Measurements from ENCODE around the gene JAGN1. TPM values are rescaled to one million over a fixed set of nuclear protein-coding genes. Genes with fewer than 3 reads are reported as not detected.
"Not testable (repeated sequence)": the region's sequence is repeated elsewhere in the genome, so short reads cannot be mapped to it uniquely, and the experiment has no call there.

The JAGN1 gene
- total RNA-seq, 2 donors from 2014 or later, result 15.4 to 17.8 TPM

DNA sequence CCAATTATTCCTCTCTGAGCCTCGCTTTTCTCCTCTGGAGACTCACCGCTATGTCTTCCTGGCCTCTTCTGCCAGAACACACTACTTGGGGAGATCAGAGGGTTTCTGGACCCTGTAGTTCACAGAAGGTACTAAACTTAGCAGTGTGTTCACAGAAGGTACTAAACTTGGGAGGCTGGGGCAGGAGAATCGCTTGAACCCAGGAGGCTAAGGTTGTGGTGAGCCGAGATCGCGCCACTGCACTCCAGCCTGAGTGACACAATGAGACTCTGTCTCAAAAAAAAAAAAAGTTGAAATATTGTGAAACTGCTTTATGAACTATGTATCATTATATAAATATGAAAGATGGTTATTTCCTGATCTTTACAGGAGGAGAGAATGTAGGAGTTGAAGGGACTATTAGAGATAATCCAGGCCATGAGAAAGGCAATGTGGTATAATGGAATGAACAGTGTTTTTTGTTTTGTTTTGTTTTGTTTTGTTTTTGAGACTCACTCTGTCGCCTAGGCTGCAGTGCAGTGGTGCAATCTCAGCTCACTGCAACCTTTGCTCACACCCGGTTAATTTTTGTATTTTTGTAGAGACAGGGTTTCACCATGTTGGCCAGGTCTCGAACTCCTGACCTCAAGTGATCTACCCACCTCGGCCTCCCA, 6.5 kb downstream of the JAGN1 start:
- H3K27me3 Mint-ChIP-seq; H3K4me3 Mint-ChIP-seq; H3K9me3 ChIP-seq (ENCODE audit: control insufficient read depth, low read length, poor library complexity, severe bottlenecking); DNase-seq; H3K36me3 Mint-ChIP-seq (ENCODE audit: low read depth); ATAC-seq: not testable (repeated sequence)
- Mint-ChIP-seq H3K4me1 (peaks cover 44% of the 10 kb centered on the region), H3K27ac (peak overlapping the region; percentile 14)

DNA sequence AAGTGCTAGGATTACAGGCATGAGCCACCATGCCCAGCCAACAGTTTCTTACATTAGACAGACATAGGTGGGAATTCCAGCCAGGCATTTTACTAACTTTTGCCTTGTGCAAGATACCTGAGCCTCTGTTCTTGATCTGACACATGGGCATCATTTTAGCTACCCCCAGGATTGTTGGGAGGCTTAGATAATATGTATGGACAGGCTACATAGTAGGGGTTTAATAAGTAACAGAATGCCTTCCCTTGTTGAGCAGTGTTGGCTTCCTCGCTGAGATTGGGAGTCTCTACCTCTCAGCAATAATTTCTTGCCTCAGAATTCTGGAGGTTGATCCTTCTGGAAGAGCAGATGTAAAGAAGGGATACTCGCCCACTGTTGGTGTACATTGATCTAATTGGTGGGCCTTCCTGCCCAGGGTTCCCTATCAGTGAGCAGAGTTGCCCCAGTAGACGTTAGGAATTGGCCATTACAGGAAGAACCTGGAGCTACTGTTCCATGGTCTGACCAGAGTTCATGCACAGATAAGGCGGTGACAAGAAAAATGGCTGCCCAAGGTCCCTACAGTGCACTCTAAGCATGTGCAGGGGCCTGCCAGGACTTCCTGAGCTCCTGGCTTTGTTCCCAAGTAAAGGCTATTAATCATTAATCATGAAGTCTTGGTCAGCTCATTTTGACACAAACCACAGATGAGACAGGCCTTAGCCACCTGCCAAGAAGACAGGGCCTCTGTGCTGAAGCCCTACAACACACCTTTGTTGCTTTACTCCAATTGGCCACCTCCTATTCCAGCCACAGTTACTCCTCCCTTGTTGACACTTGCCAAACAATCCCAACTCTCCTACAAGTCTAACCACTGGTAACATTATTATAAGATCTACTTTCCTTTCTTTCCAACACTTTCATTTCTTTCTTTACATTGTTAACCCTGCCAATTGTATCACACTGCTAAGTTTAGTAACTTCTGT, 7.3 kb downstream of the JAGN1 start:
- no peak for ATAC-seq
- H3K36me3 Mint-ChIP-seq (ENCODE audit: low read depth), result peaks cover 5% of the 10 kb centered on the region
- H3K4me3 Mint-ChIP-seq, result no peak overlapping the region
- no peak for DNase-seq
- peak overlapping the region; percentile 63 for H3K27ac Mint-ChIP-seq
- no peaks in the 10 kb centered on the region for H3K27me3 Mint-ChIP-seq
- peaks cover 46% of the 10 kb centered on the region for H3K4me1 Mint-ChIP-seq
- H3K9me3 ChIP-seq (ENCODE audit: control insufficient read depth, low read length, poor library complexity, severe bottlenecking), result no peaks in the 10 kb centered on the region

DNA sequence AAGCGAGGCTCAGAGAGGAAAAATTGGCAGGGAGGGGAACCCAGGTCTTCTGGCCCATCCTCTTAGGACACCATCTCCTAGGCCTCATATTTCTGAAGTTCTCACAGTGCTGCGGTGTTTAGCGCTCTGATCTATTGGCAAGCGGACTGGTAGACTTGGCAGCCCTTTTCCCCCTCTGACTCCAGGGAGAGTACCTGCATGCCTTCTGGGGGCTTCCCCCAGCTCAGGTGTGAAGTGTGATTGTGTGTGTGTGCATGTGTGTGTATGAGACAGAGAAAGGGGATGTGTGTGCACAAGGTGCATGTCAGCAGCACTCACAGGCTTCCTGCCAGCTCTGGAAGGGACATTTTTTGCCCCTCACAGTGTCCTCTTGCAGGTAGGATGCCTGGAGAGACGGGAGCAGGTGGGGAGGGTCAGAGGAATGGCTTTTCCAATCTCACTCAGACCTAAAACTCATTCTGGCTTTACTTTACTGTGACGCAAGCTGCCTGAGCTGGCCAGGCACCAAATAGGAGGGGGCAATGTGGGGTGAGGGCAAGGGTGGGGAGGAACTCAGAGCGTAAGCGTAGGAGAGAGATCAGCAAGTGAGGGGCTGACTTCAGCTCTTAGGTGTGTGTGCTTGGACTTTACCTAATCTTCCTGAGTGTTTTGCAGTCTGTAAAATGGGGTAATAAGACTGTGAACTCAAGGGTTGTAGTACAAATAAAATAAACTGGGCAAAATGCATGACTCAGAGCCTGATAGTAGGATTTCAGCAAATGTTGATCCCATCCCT, 8.2 kb downstream of the JAGN1 start:
- H3K27me3 Mint-ChIP-seq, result no peaks in the 10 kb centered on the region
- H3K27ac Mint-ChIP-seq, result peak overlapping the region; percentile 63

DNA sequence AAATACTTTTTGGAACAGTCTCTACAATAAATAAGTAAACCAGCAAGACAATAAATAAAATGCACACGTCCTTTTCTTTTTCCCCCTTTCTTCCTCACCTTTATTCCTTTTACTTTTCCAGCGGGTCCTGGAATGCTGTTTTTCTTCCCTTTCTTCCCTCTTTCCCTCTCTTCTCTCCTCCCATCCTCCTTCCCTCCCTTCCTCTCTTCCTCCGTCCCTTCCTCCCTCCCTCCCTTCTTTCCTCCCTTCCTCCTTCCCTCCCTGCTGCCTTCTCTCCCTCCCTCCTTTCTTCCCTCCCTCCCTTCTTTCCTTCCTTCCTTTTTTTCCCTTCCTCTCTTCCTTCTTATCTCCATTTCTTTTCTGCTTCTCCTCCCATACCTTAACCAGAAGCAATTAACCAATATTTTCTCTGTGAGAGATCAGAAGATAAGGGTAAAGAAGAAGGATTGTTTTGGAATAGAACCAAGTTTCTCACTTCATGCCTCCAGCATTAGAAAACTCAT, 8.9 kb downstream of the JAGN1 start:
- no peak for ATAC-seq

More for the DNA sequence above, 8.2 kb downstream of the JAGN1 start:
- Mint-ChIP-seq H3K36me3 (ENCODE audit: low read depth) (no peaks in the 10 kb centered on the region), H3K4me3 (no peak overlapping the region), H3K4me1 (peaks cover 50% of the 10 kb centered on the region)
- no peak for DNase-seq
- ATAC-seq, result no peak
- no peaks in the 10 kb centered on the region for H3K9me3 ChIP-seq (ENCODE audit: control insufficient read depth, low read length, poor library complexity, severe bottlenecking)

DNA sequence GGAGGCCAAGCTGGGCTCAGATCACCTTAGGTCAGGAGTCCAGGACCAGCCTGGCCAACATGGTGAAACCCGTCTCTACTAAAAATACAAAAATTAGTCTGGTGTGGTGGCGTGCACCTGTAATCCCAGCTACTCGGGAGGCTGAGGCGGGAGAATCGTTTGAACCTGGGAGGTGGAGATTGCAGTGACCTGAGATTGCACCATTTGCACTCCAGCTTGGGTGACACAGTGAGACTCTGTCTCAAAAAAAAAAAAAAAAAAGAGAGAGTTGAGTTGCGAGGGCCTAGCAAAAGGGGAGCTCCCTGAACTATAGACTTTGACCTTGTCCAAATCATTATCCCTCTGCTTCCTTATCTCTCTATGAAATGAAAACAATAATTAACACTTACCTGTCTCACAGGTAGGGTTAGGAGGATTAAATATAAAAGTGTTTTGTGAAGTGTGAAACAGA, 10.6 kb downstream of the JAGN1 start:
- peak overlapping the region; percentile 79 for H3K4me3 Mint-ChIP-seq
- H3K4me1 Mint-ChIP-seq, result peaks cover 41% of the 10 kb centered on the region
- H3K9me3 ChIP-seq (ENCODE audit: control insufficient read depth, low read length, poor library complexity, severe bottlenecking); DNase-seq; H3K27me3 Mint-ChIP-seq; H3K36me3 Mint-ChIP-seq (ENCODE audit: low read depth); ATAC-seq: not testable (repeated sequence)
- peak overlapping the region; percentile 79 for H3K27ac Mint-ChIP-seq

More for the DNA sequence above, 8.9 kb downstream of the JAGN1 start:
- H3K4me3 Mint-ChIP-seq, result no peak overlapping the region
- H3K9me3 ChIP-seq (ENCODE audit: control insufficient read depth, low read length, poor library complexity, severe bottlenecking), result no peaks in the 10 kb centered on the region
- no peaks in the 10 kb centered on the region for H3K27me3 Mint-ChIP-seq
- H3K36me3 Mint-ChIP-seq (ENCODE audit: low read depth), result no peaks in the 10 kb centered on the region
- no peak for DNase-seq
- H3K27ac Mint-ChIP-seq, result no peak overlapping the region
- H3K4me1 Mint-ChIP-seq, result peaks cover 51% of the 10 kb centered on the region

DNA sequence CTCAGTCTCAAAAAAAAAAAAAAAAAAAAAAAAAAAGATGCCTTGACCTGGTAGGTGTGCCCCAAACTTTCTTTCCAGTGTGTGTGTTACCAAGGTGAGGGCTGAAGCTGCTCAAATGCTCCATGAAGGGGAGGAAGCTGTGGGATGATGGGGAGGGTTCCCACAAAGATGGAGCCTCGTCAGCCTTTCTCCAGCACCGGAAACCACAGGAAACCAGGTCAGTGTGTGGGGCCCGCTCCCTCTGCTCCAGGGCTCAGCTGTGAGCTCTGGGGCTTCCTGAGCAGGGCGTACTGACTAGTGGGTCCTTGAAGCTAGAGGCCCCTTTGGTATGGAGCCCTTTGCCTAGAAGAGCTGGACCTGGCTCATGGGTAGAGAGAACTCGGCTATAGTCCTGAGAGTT, 11.6 kb downstream of the JAGN1 start:
- Mint-ChIP-seq H3K27me3 (no peaks in the 10 kb centered on the region), H3K27ac (peak overlapping the region; percentile 79), H3K4me1 (peaks cover 41% of the 10 kb centered on the region), H3K36me3 (ENCODE audit: low read depth) (no peaks in the 10 kb centered on the region), H3K4me3 (peak overlapping the region; percentile 79)
- ATAC-seq (peak; percentile 72), DNase-seq (peak in 1 of 3 donors; percentile 43)
- no peaks in the 10 kb centered on the region for H3K9me3 ChIP-seq (ENCODE audit: control insufficient read depth, low read length, poor library complexity, severe bottlenecking)

DNA sequence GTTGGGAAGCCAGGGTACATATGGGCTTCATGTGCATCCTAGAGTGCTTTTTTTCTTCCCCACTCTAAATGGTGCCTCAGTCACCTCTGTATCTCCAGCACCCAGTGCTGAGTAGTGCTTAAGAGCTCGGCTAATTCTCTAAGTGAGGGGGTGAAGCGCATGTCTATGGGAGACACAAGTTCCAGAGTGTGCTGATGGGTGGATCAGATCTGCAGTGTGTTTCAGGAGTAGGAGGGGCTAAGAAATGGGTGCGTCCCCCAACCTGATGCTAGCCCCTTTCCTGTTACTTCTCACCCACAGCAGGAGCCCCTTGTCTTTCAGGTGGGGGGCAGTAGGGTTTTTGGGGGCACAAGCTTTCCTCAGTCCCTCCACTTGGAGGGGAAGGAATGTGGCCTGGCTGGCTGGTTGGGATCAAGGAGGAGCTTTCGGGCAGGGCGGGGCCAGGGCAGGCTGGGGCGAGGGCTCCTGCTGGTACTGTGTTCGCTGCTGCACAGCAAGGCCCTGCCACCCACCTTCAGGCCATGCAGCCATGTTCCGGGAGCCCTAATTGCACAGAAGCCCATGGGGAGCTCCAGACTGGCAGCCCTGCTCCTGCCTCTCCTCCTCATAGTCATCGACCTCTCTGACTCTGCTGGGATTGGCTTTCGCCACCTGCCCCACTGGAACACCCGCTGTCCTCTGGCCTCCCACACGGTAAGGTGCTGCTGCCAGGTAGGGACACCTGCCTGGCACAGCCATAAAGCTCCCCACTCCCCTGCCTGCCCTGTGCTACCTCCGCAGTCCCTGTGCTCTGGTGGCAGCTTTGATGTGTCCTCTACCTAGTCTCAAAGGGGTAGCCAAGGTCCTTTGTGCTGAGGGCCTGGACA, 12.2 kb downstream of the JAGN1 start, which contains the start of gene IL17RE:
Gene IL17RE, plus strand, starts transcription at position 477 of the 866 bp plus-strand sequence. Its CDS starts 85 bp downstream, at position 562.
- DNase-seq (no peak), ATAC-seq (peak; percentile 84)
- Mint-ChIP-seq H3K36me3 (ENCODE audit: low read depth) (no peaks in the 10 kb centered on the region), H3K4me3 (peak within 1 kb of the TSS; percentile 79), H3K4me1 (peaks cover 39% of the 10 kb centered on the region), H3K27ac (peak within 1 kb of the TSS; percentile 79), H3K27me3 (no peaks in the 10 kb centered on the region)
- H3K9me3 ChIP-seq (ENCODE audit: control insufficient read depth, low read length, poor library complexity, severe bottlenecking), result no peaks in the 10 kb centered on the region

DNA sequence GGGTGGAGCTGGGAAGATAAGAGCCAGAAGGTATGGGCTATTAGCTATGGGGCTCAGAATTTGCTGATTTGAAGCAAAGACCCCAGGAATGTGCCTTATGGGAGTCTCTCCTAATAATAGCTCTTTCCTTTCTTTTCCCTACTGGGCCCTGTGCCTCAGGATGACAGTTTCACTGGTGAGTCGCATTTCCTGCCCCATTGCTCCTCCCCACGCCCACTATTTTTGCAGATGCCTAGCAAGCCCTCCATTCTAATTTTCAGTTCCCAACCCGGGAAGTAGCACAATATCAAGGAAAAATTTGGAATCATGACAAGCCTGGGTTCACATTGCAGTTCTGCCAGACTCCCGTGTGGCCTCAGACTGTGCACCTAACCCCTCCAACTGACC, 12.8 kb downstream of the JAGN1 start:
- no peaks in the 10 kb centered on the region for H3K27me3 Mint-ChIP-seq
- H3K9me3 ChIP-seq (ENCODE audit: control insufficient read depth, low read length, poor library complexity, severe bottlenecking), result no peaks in the 10 kb centered on the region
- no peaks in the 10 kb centered on the region for H3K36me3 Mint-ChIP-seq (ENCODE audit: low read depth)
- ATAC-seq (no peak), DNase-seq (no peak)
- H3K27ac Mint-ChIP-seq, result peak overlapping the region; percentile 79
- H3K4me1 Mint-ChIP-seq, result peaks cover 39% of the 10 kb centered on the region
- H3K4me3 Mint-ChIP-seq, result peak overlapping the region; percentile 79

DNA sequence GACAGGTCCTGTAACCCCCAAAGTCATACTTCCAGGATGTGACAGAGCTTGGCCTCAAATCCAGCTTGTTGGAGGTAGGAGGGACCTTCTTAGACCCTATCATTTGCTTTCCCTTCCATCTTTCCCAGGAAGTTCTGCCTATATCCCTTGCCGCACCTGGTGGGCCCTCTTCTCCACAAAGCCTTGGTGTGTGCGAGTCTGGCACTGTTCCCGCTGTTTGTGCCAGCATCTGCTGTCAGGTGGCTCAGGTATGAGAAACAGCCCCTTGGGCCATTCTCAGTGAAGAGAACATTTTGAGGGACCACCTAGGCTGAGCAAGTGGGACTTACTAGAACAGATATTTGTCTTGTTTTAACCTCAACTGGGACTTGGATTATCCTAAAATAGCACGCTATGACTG, 13.5 kb downstream of the JAGN1 start:
- ATAC-seq, result no peak
- Mint-ChIP-seq H3K27ac (no peak overlapping the region), H3K4me1 (peaks cover 38% of the 10 kb centered on the region), H3K27me3 (no peaks in the 10 kb centered on the region), H3K36me3 (ENCODE audit: low read depth) (no peaks in the 10 kb centered on the region), H3K4me3 (peak overlapping the region; percentile 79)
- H3K9me3 ChIP-seq (ENCODE audit: control insufficient read depth, low read length, poor library complexity, severe bottlenecking), result no peaks in the 10 kb centered on the region
- DNase-seq, result no peak

DNA sequence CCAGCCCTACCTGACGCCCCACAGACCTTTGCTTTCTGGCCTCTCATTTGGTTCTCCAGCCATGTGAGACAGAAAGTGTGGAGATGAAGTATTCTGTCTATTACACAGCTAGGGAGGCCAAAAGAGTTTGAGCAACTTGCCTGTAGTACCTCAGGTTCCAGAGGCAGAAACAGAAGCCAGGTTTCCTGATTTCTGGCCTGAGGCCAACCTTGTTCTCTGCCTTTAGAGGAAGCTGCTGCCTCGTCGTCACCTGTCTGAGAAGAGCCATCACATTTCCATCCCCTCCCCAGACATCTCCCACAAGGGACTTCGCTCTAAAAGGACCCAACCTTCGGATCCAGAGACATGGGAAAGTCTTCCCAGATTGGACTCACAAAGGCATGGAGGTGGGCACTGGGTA, 16.1 kb downstream of the JAGN1 start:
- H3K9me3 ChIP-seq (ENCODE audit: control insufficient read depth, low read length, poor library complexity, severe bottlenecking), result no peaks in the 10 kb centered on the region
- no peak overlapping the region for H3K27ac Mint-ChIP-seq
- ATAC-seq, result no peak
- H3K4me1 Mint-ChIP-seq, result peaks cover 43% of the 10 kb centered on the region
- H3K4me3 Mint-ChIP-seq, result no peak overlapping the region
- DNase-seq, result no peak
- no peaks in the 10 kb centered on the region for H3K27me3 Mint-ChIP-seq
- H3K36me3 Mint-ChIP-seq (ENCODE audit: low read depth), result peaks cover 4% of the 10 kb centered on the region

DNA sequence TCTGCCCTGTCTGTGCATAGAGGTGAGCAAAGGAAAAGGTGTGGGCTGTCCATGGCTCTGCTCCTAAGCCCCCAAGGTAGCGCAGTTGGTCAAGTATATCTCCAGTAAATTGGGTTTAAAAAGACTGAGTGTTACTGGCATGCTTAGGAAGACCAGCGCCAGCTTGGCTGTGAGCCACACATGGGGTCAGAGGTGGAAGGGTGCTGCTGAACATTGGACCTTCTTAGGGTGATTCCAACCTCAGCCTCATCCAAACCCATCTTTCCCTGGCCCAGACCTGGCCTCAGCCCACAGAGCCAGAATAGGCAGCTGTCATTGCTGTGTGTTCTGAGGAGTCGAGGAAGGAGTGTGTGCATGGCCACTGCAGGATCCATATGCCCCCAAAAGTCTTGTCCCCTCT, 17.9 kb downstream of the JAGN1 start:
- H3K4me1 Mint-ChIP-seq, result peaks cover 37% of the 10 kb centered on the region
- H3K4me3 Mint-ChIP-seq, result no peak overlapping the region
- H3K9me3 ChIP-seq (ENCODE audit: control insufficient read depth, low read length, poor library complexity, severe bottlenecking), result no peaks in the 10 kb centered on the region
- ATAC-seq (no peak), DNase-seq (no peak)
- peak overlapping the region; percentile 71 for H3K27ac Mint-ChIP-seq
- no peaks in the 10 kb centered on the region for H3K27me3 Mint-ChIP-seq
- peaks cover 7% of the 10 kb centered on the region for H3K36me3 Mint-ChIP-seq (ENCODE audit: low read depth)

Data from T-helper 17 cell (primary cell).